MCF 10A (cell line): Measurements from ENCODE around the gene RPH3AL. TPM values are rescaled to one million over a fixed set of nuclear protein-coding genes. Genes with fewer than 3 reads are reported as not detected.
A peak's percentile ranks its signal among the peaks of the same experiment; 100 is the strongest.

Source experiments
- BruUV-seq: library from RNA; stranded (reverse); fragments of 400-500 nt; replicated peaks from 2 replicates; lab custom pipeline; 2021; lab: Mats Ljungman, UMichigan
- CTCF ChIA-PET: fragments of 300-600 bp; sonication (Branson Sonifier 250); formaldehyde crosslinking; extraction: SDS; loops from one replicate; lab custom pipeline; 2021; ENCODE audit warnings: antibody characterized with exemption, inconsistent platforms; lab: Yijun Ruan, JAX
- POLR2A ChIA-PET: fragments of 300-600, 350-650 bp; sonication (Branson Sonifier 250); formaldehyde crosslinking; extraction: SDS; loops from one replicate; lab custom pipeline; 2020; ENCODE audit warnings: antibody characterized with exemption, inconsistent platforms; lab: Yijun Ruan, JAX
- DNase-seq: peaks from one replicate; pipeline ENCODE4 v3.0.0-alpha.2; 2018; ENCODE audit not compliant: unreplicated experiment
- H3K27ac Mint-ChIP-seq: one replicate; pipeline ENCODE4 v1.8.0; 2022; ENCODE audit warnings: mild to moderate bottlenecking, low read depth, mixed read lengths; ENCODE audit not compliant: unreplicated experiment
- H3K27me3 Mint-ChIP-seq: one replicate; pipeline ENCODE4 v1.8.0; 2022; ENCODE audit warnings: mixed read lengths; ENCODE audit not compliant: insufficient read depth, unreplicated experiment
- H3K36me3 Mint-ChIP-seq: one replicate; pipeline ENCODE4 v1.8.0; 2022; ENCODE audit warnings: mild to moderate bottlenecking, moderate library complexity, mixed read lengths; ENCODE audit not compliant: insufficient read depth, unreplicated experiment
- H3K4me1 Mint-ChIP-seq: one replicate; pipeline ENCODE4 v1.8.0; 2022; ENCODE audit warnings: mixed read lengths; ENCODE audit not compliant: insufficient read depth, unreplicated experiment
- H3K4me3 Mint-ChIP-seq: one replicate; pipeline ENCODE4 v1.8.0; 2022; ENCODE audit warnings: mild to moderate bottlenecking, moderate library complexity, mixed read lengths; ENCODE audit not compliant: unreplicated experiment
- H3K9me3 Mint-ChIP-seq: one replicate; pipeline ENCODE4 v1.8.0; 2022; ENCODE audit warnings: mixed read lengths; ENCODE audit not compliant: unreplicated experiment
- intact Hi-C: fragments of 100-400 bp; cut with micrococcal nuclease; formaldehyde crosslinking; loops from 2 replicates; pipeline ENCODE4 v1.14.1; 2022
- total RNA-seq: library from RNA; stranded (reverse); gene quantifications from 2 replicates; pipeline ENCODE4 v1.2.3, GENCODE V29; 2022
- TF ChIP-seq, protein P1 (sequence below): fragments of 200-600 bp; IDR thresholded peaks from one replicate; pipeline ENCODE4 v1.8.0; 2022; ENCODE audit warnings: antibody characterized with exemption, mild to moderate bottlenecking; ENCODE audit not compliant: unreplicated experiment

RPH3AL gene
- total RNA-seq, 1 experiment from 2014 or later = 0.89 TPM

DNA sequence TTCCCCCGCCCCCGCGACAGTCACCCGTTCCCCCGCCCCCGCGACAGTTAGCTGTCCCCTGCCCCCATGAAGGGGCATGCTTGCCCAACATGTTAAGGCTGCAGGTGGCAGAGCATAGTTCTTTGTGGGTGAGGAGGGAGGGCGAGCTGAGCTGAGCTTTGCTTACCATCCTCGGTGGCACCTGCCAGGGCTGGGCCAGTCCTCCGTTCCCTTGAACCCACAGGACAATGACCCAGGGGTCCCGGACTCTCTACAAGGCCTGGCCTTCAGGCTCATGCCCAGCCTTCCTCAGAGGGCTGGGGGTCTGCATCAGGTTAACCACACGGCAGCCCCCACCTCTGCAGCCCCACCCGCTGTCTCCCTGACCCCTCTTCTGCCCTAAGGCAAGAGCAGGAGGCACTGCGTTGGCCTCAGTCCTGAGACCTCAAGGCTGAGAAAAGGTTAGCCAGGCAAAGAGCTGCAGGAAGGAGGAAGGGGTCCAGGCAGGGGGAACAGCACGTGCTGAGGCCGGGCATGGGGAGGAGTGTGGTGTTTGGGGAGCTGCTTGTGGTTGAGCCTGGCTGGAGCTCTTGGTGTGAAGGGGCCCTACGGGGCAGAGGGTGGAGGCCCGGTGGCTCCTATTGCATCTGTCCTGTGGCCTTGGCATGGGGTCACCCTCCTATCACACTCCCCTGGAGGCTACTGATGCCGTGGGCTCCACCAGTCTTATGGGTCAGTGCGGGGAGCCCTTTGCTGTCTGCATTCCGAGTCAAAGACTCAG lies 159.8 kb downstream of the RPH3AL start:
- H3K4me1 Mint-ChIP-seq = no peaks in the 10 kb centered on the region
- no peaks in the 10 kb centered on the region for H3K36me3 Mint-ChIP-seq
- H3K27me3 Mint-ChIP-seq = no peaks in the 10 kb centered on the region
- H3K27ac Mint-ChIP-seq = no peak overlapping the region
- BruUV-seq = no TSS peak
- no peak for DNase-seq
- intact Hi-C loops = no loop called here
- POLR2A ChIA-PET = no interaction called here
- no peaks in the 10 kb centered on the region for H3K9me3 Mint-ChIP-seq
- CTCF ChIA-PET = no interaction called here
- TF ChIP-seq, protein P1, sequence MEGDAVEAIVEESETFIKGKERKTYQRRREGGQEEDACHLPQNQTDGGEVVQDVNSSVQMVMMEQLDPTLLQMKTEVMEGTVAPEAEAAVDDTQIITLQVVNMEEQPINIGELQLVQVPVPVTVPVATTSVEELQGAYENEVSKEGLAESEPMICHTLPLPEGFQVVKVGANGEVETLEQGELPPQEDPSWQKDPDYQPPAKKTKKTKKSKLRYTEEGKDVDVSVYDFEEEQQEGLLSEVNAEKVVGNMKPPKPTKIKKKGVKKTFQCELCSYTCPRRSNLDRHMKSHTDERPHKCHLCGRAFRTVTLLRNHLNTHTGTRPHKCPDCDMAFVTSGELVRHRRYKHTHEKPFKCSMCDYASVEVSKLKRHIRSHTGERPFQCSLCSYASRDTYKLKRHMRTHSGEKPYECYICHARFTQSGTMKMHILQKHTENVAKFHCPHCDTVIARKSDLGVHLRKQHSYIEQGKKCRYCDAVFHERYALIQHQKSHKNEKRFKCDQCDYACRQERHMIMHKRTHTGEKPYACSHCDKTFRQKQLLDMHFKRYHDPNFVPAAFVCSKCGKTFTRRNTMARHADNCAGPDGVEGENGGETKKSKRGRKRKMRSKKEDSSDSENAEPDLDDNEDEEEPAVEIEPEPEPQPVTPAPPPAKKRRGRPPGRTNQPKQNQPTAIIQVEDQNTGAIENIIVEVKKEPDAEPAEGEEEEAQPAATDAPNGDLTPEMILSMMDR = no peak
- no peak overlapping the region for H3K4me3 Mint-ChIP-seq

DNA sequence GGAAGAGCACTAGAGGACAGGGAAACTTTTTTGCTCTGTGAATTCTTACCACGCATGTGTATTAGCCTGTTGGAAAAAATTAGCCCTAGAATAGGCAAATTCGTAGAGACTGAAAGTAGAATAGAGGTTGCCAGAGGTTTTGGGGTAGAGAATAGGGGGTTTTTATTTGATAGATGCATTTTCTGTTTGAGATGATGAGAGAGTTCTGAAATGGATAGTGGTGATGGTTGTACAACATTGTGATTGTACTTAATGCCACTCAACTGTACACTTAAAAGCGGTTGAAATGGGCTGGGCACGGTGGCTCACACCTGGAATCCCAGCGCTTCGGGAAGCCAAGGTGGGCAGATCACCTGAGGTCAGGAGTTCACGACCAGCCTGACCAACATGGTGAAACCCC lies 163.2 kb downstream of the RPH3AL start:
- Mint-ChIP-seq H3K27ac (no peak overlapping the region), H3K4me3 (no peak overlapping the region), H3K36me3 (no peaks in the 10 kb centered on the region), H3K27me3 (no peaks in the 10 kb centered on the region), H3K4me1 (peaks cover 8% of the 10 kb centered on the region), H3K9me3 (no peaks in the 10 kb centered on the region)
- DNase-seq = no peak
- TF ChIP-seq, protein P1 = no peak
- POLR2A ChIA-PET = no interaction called here
- no TSS peak for BruUV-seq
- CTCF ChIA-PET = interaction anchor here (0.6 kb wide), 1 partner anchor 406 kb away, joined by 3 read pairs; no protein-coding TSS in a partner anchor
- intact Hi-C loops = no loop called here

DNA sequence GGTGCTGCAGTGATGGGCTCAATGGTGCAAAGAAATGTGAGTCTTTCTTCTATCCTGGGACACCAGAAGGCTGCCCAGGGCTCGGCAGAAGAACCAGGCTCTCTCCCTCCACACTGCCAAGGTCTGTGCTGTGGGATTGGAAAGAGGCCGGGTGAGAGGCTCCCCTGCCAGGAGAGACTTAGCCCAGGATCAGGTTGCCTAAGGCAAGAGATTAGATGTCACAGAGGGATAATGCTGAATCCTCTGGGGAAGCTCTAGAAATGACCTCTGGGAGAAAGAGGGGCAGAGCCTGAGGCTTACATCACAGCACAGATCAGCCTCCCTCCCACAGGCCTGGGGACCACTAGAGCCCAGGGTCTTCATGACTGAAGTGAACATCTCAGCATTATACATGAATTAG lies 165.5 kb downstream of the RPH3AL start:
- Mint-ChIP-seq H3K9me3 (no peaks in the 10 kb centered on the region), H3K36me3 (no peaks in the 10 kb centered on the region), H3K27me3 (peaks cover 5% of the 10 kb centered on the region), H3K27ac (no peak overlapping the region), H3K4me3 (no peak overlapping the region), H3K4me1 (peaks cover 8% of the 10 kb centered on the region)
- ChIA-PET CTCF (no interaction called here), POLR2A (interaction anchor here (0.5 kb wide), 1 partner anchor 684 kb away, joined by 3 read pairs; no protein-coding TSS in a partner anchor)
- TF ChIP-seq, protein P1 = no peak
- DNase-seq = no peak
- intact Hi-C loops = no loop called here
- no TSS peak for BruUV-seq

DNA sequence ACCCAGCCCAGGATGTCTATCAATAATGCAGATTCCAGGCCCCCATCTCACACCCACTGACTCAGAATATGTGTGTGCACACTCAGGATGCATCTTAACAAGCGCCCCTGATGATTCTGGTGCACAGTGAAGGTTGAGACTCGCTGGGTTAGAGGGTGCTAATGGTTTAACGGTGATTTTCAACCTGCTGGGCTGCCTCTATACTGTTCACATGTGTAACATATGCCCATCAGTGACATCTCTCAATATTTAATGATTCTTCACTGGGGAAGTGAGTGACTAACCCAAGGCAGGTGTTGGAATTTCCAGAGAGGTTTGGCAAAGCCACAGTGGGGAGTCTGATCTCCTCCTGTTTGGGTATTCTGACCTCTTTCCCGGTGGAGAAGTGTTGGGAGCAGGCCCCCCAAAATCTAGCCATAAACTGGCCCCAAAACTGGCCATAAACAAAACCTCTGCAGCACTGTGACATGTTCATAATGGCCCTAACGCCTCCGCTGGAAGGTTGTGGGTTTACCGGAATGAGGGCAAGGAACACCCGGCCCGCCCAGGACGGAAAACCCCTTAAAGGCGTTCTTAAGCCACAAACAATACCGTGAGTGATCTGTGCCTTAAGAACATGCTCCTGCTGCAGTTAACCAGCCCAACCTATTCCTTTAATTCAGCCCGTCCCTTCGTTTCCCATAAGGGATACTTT lies 167.0 kb downstream of the RPH3AL start:
- no TSS peak for BruUV-seq

More for the DNA sequence above, 167.0 kb downstream of the RPH3AL start:
- H3K27ac Mint-ChIP-seq = no peak overlapping the region
- H3K4me1 Mint-ChIP-seq = peaks cover 8% of the 10 kb centered on the region
- intact Hi-C loops = no loop called here
- H3K27me3 Mint-ChIP-seq = peaks cover 11% of the 10 kb centered on the region
- no peaks in the 10 kb centered on the region for H3K36me3 Mint-ChIP-seq
- DNase-seq = peak; percentile 7
- TF ChIP-seq, protein P1 = no peak
- CTCF ChIA-PET = no interaction called here
- no peak overlapping the region for H3K4me3 Mint-ChIP-seq
- no peaks in the 10 kb centered on the region for H3K9me3 Mint-ChIP-seq
- POLR2A ChIA-PET = no interaction called here
